ENCODE measurements around the gene HMGXB4.

HMGXB4 gene

DNA sequence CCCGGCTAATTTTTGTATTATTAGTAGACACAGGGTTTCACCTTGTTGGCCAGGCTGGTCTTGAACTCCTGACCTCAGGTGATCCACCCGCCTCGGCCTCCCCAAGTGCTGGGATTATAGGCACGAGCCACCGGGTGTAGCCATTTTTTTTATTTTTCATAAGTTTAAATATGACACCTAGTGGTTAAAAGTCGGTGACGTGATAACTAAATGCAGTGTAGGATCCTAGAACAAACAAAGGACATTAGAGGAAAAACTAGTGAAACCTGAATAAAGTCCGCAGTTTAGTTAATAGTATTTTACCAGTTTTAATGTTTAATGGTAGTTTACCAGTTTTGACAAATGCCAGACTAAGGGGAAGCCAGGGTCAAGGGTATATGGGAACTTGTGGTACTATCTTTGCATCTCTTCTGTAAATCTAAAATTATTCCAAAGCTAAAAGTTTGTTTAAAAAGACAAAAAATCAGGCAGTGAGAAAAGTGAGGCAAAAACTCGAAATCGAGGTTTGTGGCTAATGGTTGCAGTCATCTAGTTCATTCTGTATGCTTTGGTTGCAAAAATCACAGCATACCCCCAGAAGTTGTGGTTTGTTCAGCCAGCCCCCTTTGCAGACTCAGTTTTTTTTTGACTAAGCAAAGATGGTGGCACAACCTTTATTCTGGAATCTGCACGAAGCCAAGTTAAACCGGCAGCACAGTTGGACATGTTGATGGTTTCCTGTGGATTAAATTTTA lies 72.0 kb downstream of the HMGXB4 start:
- no peak for DNase-seq

DNA sequence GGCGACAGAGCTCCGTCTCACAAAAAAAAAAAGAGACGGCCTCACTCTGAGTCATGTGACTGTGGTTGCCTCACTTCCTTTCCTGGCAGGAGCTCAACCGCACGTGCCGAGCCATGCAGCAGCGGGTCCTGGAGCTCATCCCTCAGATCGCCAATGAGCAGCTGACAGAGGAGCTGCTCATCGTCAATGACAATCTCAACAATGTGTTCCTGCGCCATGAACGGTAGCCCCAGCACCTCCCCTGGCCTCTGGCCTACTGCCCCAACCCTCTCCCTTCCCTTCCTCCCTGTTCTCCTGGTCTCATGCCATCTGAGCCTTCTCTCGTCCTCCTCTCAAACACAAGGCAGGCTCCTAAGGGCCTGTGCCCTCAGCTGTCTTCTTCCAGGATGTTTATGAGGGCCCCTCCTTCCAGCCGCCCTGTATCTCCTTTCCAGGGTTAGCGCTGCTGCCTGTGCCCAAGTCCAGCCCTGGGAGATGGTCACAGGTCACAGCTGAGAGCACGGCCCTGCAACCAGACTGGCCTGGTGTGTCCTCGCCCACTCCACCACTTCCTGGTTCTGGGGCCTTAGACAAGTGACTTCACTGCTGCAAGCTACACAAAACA lies 73.1 kb downstream of the HMGXB4 start:
- no peak for DNase-seq

DNA sequence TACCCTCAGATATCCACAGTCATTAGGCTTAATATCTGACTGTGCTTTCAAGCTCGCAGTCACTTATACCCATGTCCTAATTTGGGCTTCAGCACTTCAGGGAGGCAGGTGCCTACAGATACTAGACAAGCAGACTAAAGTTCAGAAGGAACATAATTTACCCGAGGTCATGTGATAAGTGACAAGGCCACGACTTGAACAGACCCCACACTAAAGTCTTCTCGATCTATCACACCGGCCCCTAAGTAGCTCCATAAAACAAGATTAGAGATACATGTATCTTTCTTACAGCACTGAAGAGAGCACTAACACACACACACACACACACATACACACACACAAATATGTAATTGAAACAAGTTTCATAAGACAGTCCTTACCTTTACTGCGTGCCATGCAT lies 75.0 kb downstream of the HMGXB4 start:
- no peak for DNase-seq

DNA sequence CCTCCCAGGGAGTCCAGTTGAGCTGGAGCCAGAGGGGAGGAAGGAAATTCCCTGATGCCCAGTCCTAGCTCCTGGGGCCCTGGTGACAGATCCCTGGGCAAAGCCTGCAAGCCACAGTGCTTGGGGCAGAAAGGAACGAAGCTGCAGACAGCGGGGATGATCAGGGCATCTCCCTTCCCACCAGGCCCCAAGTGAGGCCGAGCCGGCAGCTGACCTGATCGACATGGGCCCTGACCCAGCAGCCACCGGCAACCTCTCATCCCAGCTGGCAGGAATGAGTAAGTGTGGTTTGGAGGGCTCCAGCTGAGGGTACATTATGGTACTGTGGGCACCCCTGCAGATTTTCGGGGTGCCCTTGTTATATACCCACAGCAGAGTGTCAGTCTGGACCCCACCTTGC lies 75.9 kb downstream of the HMGXB4 start:
- DNase-seq = no peak

DNA sequence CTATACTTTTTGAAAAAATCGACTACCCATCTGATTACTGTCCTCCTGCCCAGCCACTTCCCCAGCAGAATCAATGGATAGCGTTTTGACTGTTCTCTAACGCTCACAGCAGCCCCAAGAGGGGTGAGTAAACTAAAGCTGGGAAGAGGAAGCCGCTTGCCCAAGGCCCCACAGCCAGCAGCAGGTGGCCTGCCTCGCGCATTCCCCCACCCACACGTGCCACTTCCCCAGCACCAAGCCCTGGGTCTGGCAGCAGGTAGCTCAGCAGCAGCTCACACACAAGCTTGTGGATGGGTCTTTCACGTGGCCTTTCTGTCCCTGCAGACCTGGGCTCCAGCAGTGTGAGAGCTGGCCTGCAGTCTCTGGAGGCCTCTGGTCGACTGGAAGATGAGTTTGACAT lies 76.7 kb downstream of the HMGXB4 start:
- no peak for DNase-seq

DNA sequence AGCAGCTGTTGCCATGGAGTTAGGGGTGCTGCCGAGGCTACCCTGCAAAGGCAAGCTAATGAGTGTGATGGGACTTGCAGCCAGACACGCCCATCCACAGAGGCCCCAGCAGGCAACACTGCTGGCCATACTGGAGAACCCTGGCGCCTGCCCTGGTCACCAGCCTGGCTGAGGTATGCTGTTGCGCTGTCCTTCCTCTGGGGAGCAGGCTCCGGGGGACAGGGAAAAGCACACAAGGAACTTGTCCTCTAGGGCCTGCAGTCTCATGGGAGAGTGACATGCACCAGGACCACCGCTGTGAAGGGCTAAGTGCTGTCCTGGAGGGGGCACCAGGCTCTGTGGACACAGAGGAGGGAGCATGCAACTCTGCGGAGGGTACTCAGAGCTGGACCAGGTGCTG lies 78.2 kb downstream of the HMGXB4 start:
- DNase-seq = no peak

DNA sequence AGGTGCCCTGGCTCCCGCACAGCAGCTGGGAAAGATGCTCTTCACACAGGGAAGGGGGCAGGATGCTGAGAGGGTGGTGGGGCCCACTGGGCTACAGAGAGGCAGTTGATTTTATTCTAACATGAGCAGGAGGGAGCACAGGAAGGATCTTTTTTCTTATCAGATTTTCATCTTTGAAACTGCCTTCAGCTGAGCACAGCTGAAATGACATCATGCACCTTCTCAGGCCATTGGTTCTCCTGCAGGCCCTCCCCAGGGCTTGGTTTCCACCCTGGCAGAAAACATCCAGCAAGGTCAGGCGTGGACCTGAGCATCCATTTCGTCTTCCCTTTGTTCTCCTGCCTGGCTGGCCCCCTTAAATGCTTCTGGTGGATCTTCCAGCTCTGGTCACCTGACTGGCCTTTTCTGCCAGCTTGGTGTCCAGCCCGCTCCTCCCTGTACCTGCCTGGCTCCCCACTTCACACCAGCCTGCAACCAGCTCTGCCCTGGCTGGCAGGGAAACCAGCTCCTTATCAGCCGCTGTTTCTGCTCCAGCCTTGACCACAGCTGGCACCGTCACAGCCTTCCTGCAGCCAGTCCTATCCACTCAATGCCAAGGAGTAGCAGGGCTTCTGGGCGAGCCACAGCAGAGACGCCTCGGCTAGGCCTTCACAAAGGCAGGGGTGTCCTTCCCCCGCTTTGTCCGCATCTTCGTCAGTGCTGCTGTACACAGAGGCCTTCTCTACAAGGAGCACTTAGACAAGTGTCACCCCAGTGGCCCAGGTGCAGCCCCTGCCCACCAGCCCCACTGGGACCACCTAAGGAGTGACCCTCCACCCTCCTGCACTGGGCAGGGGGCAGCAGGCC lies 78.9 kb downstream of the HMGXB4 start:
- DNase-seq = no peak

DNA sequence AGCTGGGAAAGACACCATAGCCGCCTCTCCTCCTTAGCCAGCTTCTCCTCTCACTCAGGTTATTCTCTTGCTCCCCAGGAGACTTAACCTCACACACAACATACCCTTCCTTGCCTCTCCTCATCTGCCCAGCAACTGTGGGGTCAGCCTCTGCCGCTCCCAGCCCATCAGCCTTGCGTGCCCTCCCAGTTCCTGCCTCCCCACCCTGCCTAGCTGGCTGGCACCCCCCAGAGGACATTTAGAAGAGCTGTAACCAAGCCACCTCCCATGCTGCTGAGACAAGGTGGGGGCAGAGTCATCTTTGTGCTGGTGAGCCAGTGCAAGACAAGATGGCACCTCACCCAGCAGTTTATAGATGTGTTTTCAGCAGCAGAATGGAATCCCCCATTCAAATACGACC lies 80.6 kb downstream of the HMGXB4 start:
- no peak for DNase-seq

DNA sequence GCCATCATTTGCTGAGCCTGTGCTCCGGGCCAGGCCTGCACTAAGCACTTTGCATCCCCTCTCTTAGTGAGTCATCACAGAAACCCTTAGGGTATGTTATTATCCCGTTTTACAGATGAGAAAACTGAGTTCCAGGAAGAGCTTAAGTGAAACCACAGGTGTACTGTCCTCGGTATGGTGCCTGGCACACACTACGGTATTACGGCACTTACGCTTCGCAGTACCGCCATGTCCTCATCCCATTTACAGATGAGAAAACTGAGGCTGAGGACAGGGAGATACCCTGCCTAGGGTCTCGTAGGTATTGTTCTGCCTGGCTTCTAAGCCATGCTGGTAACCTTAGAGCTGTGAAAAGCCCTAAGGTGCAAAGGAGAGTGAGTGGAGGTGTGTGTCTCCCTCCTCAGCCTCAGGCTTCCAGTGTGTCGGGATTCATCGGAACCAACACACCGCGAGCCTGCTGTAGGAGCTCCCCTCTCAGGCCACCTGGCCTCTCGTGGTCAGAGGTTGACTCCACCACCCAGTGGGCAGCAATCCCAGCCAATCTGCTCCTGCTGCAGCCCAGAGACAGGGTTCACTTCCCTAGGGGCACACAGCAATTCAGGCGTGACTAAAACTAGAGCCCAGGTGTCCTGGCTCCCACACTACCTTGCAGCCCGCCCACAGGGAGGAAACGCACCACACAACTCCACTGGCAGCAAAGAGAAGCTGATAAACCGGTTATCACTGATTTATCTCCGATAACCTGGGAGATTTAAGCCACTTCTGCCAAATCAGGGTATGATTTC lies 84.0 kb downstream of the HMGXB4 start:
- DNase-seq = no peak

DNA sequence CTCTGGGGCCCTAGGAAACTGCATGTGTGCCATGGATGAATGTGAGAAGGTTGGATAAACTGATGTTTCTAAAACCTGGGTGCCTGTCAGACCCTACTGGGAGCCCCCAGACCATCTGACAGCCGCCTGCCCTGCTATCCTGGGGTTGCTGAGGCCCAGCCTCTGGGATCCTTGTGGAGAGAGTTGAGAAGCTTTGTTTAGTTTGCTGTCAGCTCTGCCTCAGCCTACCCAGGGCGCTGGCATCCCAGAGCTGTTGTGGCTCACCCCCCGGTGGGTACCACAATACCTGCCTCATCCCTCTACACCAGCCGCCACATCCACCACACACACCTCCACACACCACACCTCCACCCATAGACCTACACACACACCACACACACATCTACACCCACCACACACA lies 85.1 kb downstream of the HMGXB4 start:
- DNase-seq = no peak

DNA sequence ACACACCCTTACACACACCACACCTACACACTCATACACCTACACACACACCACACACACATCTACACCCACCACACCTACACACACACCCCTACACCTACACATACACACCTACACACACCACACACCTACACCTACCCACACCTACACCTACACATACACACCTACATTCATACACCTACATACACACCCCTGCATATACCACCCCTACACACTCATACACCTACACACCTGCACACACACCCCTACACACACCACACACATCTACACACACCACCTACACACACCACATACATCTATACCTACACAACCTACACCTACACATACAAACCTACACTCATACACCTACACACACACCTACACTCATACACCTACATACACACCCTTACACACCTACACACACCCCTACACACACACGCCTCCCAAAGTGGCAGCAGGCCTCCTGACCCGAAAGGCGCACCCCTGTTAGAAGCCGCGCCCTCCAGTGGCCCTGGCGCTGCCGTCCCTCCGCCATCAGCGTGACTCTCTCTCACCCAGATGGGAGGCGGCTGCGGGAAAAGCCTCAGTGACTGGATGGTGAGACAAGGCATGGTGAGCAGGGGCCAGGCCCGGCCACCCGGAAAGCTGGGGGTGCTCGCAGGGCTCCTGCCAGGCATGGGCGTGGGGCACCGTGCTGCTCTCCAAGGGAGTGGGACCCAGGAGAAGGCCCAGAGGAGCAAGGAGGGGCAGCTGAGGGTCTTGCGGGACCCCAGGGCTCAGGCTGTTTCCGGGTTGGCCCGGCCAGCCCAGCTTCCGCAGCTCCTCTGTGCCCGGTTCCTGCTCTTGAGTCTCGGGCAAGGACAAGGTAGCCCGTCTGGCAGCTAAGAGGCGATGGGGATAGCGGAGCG lies 86.6 kb downstream of the HMGXB4 start:
- DNase-seq = no peak

DNA sequence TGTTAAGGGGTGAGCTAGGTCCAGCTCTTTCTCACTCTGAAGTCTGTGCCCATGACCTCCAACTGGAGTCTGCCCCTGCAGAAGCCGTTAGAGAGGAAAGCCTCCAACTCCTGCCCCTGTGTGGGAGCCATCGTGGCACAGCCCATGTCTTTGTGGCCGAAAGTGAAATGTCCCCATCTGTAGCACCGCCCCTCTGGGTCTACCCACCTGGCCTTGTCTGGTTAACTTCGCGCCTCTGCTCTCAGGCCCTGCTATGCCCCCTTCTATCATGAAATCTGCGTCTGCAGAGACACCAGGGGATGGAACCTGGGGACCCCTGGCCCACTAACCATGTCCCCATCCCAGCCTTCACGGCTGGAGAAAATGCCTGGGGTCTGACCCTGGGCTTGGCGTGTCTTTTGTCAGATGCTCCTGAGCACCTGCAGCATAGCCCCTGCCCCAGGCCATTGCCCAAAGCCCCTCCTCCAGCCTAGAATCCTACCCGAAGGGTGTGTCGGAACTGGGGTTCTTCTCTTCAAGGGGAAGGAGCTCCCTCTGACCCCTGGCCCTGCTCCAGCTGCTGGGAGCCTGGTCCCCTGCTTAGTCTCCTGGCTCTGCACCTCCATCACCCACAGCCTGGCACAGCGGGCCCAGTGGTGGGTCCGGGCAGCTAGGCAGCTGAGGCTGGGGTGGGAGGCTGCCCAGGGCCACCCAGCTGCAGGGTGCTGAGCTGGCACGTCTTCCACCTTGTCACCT lies 87.8 kb downstream of the HMGXB4 start:
- no peak for DNase-seq

Measured in DMS79 treated with DMSO at 0.1 percent for 48 hours (cell line).